OCI-LY3 (cell line): ENCODE measurements around the gene PIK3R5.

ENCODE experiments used
- EZH2phosphoT487 ChIP-seq: fragments of 200-600 bp; shearing (Covaris generic); IDR thresholded peaks from 2 replicates; pipeline ENCODE4 v1.6.1; 2018; ENCODE audit warnings: antibody characterized with exemption, mixed run types, low read depth
- TF ChIP-seq, protein P1 (sequence below): fragments of 200-600, 300-600 bp; sonication (generic); IDR thresholded peaks from 2 replicates; pipeline ENCODE4 v1.5.1; 2014; ENCODE audit warnings: antibody characterized with exemption, low read length, low read depth

DNA sequence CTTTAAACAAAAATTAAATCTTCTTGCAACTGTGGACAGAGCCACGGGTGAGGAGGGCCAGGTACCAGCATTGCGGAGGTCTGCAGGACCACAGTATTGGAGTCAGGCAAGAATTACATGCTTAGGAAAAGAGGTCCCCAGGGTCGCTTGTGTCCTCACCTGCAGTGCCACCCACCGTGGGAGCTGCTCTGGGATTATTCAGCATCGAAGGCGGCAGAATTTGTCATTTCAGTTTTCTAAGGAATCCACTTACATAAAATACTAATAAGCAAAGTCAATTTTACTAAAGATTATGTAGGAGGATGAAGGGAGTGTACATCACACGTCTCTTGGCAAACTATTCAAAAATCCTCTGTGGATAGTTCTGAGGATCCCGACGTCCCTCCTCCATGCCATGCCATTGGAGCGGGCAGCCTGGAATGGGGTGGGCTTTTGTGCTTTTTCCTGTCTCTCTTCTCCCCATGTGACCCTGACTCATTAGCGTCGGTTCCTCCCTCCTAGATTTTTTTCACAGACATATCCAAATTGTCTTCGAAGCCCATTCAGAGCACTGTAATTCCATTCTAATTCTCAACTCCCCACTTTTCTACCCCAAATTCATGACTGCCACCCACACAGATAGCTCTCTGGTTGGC lies 95.0 kb downstream of the PIK3R5 start:
- TF ChIP-seq, protein P1, sequence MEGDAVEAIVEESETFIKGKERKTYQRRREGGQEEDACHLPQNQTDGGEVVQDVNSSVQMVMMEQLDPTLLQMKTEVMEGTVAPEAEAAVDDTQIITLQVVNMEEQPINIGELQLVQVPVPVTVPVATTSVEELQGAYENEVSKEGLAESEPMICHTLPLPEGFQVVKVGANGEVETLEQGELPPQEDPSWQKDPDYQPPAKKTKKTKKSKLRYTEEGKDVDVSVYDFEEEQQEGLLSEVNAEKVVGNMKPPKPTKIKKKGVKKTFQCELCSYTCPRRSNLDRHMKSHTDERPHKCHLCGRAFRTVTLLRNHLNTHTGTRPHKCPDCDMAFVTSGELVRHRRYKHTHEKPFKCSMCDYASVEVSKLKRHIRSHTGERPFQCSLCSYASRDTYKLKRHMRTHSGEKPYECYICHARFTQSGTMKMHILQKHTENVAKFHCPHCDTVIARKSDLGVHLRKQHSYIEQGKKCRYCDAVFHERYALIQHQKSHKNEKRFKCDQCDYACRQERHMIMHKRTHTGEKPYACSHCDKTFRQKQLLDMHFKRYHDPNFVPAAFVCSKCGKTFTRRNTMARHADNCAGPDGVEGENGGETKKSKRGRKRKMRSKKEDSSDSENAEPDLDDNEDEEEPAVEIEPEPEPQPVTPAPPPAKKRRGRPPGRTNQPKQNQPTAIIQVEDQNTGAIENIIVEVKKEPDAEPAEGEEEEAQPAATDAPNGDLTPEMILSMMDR: no peak
- no peak for TF ChIP-seq EZH2phosphoT487
